Panc1 (cell line): ENCODE results near the gene SHC4. TPM values are rescaled to one million over a fixed set of nuclear protein-coding genes. Genes with fewer than 3 reads are reported as not detected.
A peak's percentile ranks its signal among the peaks of the same experiment; 100 is the strongest.

ENCODE experiments used
- ATAC-seq: fragments of 200-7000 bp; cut with Tn5 transposase; 2 replicates; pipeline ENCODE4 v1.9.1; 2020; ENCODE audit warnings: mild to moderate bottlenecking, moderate library complexity
- Bru-seq: library from RNA; stranded (reverse); fragments of 400-500 nt; gene quantifications from one replicate; lab custom pipeline; 2021; lab: Mats Ljungman, UMichigan
- BruChase-seq, 2 experiments: library from RNA; stranded (reverse); fragments of 400-500 nt; gene quantifications; one replicate each; lab custom pipeline; 2021; lab: Mats Ljungman, UMichigan
- BruUV-seq: library from RNA; stranded (reverse); fragments of 400-500 nt; replicated peaks from 2 replicates; lab custom pipeline; 2021; lab: Mats Ljungman, UMichigan
- CTCF ChIA-PET: fragments of 300-600 bp; sonication (Branson Sonifier 250); formaldehyde crosslinking; loops from one replicate; lab custom pipeline; 2022; ENCODE audit warnings: antibody characterized with exemption; lab: Charles Lee
- POLR2A ChIA-PET: fragments of 300-600 bp; sonication (Branson Sonifier 250); formaldehyde crosslinking; loops from one replicate; lab custom pipeline; 2022; ENCODE audit warnings: antibody characterized with exemption; lab: Charles Lee
- DNase-seq: peaks from one replicate; pipeline ENCODE4 v3.0.0-alpha.2; 2010; ENCODE audit warnings: low read depth, low spot score
- H3K27ac ChIP-seq: 2 replicates; pipeline ENCODE4 v1.5.1; 2011; ENCODE audit warnings: mild to moderate bottlenecking, low read length, inconsistent platforms
- H3K27me3 ChIP-seq: fragments of 200-500 bp; sonication (Bioruptor generic); 2 replicates; pipeline ENCODE4 v1.6.0; 2014; ENCODE audit warnings: low read length, inconsistent platforms; ENCODE audit not compliant: control insufficient read depth, insufficient read depth
- H3K36me3 ChIP-seq: fragments of 200-500 bp; sonication (Bioruptor generic); 2 replicates; pipeline ENCODE4 v1.5.1; 2014; ENCODE audit warnings: inconsistent platforms, mild to moderate bottlenecking, low read length, moderate library complexity; ENCODE audit not compliant: control insufficient read depth, insufficient read depth
- H3K4me1 ChIP-seq: 2 replicates; pipeline ENCODE4 v1.5.1; 2011; ENCODE audit warnings: inconsistent platforms, mild to moderate bottlenecking, low read length, moderate library complexity; ENCODE audit not compliant: control insufficient read depth, insufficient read depth
- H3K4me3 ChIP-seq, 2 experiments: 2 replicates each; pipeline ENCODE4 v1.5.1; 2011 to 2012; ENCODE audit warnings: low read depth in 2 of 2, low read length in 2 of 2, mild to moderate bottlenecking in 2 of 2, inconsistent platforms in 1 of 2, moderate library complexity in 1 of 2
- H3K9me3 ChIP-seq: fragments of 200-500 bp; sonication (Bioruptor generic); 2 replicates; pipeline ENCODE4 v1.5.1; 2014; ENCODE audit warnings: low read depth, mild to moderate bottlenecking, inconsistent platforms, low read length, moderate library complexity; ENCODE audit not compliant: control insufficient read depth, insufficient read depth
- CTCF ChIP-seq: fragments of 450-650 bp; IDR thresholded peaks from 2 replicates; pipeline ENCODE4 v1.5.1; 2017; ENCODE audit warnings: mild to moderate bottlenecking
- POLR2AphosphoS5 ChIP-seq: IDR thresholded peaks from 2 replicates; pipeline ENCODE4 v1.6.1; 2012; ENCODE audit warnings: mild to moderate bottlenecking, low read depth, low read length, moderate library complexity
- REST ChIP-seq, 2 experiments: IDR thresholded peaks; 2 replicates each; pipeline ENCODE4 v1.6.1; 2011 to 2012; ENCODE audit warnings: low read depth in 2 of 2, control low read depth in 1 of 2, low read length in 1 of 2, mild to moderate bottlenecking in 1 of 2, moderate library complexity in 1 of 2; ENCODE audit not compliant: insufficient read depth in 1 of 2
- SIN3A ChIP-seq: IDR thresholded peaks from 2 replicates; pipeline ENCODE4 v1.6.1; 2012; ENCODE audit warnings: low read depth, mild to moderate bottlenecking, low read length, moderate library complexity, borderline replicate concordance; ENCODE audit not compliant: insufficient read depth
- TCF7L2 ChIP-seq: IDR thresholded peaks from 2 replicates; pipeline ENCODE4 v1.6.1; 2011; ENCODE audit warnings: mild to moderate bottlenecking, low read depth, low read length, inconsistent platforms
- in situ Hi-C: cut with HindIII; loops from 2 replicates; pipeline ENCODE4 v1.10.0; 2016; ENCODE audit warnings: low sequenced_read_pairs, low pct_unique_long_range_greater_than_20kb
- intact Hi-C: fragments of 100-400 bp; cut with micrococcal nuclease; formaldehyde crosslinking; loops from one replicate; pipeline ENCODE4 v1.10.0; 2022; ENCODE audit not compliant: unreplicated experiment
- long read RNA-seq: library from polyadenylated mRNA; unstranded; transcript quantifications from one replicate; pipeline ENCODE4 v2.0.0, GENCODE V29; 2021; ENCODE audit not compliant: unreplicated experiment
- polyA plus RNA-seq: library from polyadenylated mRNA; unstranded; fragments of >200 nt; gene quantifications from one replicate; pipeline ENCODE4 v1.2.1, GENCODE V29; 2012; ENCODE audit warnings: missing spikeins; ENCODE audit not compliant: insufficient read length
- total RNA-seq: library from RNA; stranded (reverse); gene quantifications from one replicate; pipeline ENCODE4 v1.2.1, GENCODE V29; 2021; ENCODE audit not compliant: unreplicated experiment

SHC4 gene, protein sequence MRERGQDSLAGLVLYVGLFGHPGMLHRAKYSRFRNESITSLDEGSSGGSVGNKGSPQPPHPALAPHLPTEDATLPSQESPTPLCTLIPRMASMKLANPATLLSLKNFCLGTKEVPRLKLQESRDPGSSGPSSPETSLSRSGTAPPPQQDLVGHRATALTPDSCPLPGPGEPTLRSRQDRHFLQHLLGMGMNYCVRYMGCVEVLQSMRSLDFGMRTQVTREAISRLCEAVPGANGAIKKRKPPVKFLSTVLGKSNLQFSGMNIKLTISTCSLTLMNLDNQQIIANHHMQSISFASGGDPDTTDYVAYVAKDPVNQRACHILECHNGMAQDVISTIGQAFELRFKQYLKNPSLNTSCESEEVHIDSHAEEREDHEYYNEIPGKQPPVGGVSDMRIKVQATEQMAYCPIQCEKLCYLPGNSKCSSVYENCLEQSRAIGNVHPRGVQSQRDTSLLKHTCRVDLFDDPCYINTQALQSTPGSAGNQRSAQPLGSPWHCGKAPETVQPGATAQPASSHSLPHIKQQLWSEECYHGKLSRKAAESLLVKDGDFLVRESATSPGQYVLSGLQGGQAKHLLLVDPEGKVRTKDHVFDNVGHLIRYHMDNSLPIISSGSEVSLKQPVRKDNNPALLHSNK
- total RNA-seq (0.10 TPM), Bru-seq, nascent RNA (percentile 12 among the genes with signal in this experiment), BruChase-seq, experiment 1, labeled RNA remaining after a 2-hour chase (percentile 11 among the genes with signal in this experiment), BruChase-seq, experiment 2, labeled RNA remaining after a 6-hour chase (percentile 8 among the genes with signal in this experiment)
- not detected for polyA plus RNA-seq
- long read RNA-seq: 0 reads

DNA sequence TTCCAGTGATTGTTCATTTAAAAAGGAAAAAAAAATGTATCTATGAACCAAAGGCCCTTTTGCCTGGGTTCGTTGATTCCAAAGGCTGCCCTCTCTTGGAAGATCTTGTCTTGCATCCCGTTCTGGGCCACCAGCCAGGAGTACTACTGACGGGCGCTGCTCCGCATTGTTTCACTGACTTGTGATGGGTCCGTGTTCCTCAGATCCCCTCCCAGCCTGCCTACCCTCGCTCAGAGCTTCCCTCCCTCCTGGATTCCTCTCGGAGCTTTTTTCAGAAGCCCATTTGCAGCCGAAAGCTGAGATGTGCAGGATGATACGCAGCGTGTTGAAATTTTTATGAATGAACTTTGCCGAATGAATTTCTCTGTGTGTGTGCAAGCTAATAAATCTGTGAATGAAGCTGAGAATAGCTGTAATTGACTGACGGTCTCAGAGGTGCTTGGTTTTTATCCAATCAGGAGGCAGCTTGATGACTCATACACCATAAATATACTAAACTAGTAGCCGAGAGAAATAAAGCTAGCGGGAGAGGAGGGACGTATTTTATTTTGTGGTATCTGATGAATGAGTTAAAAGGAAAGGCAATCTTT, at the start of gene SHC4:
SHC4 (minus strand) TSS at position 396 of the 590 bp plus-strand sequence. CDS start 904 bp downstream, outside the sequence.
- Histone ChIP-seq H3K4me3 (peak within 1 kb of the TSS; percentile 35 to 44), H3K4me1 (peaks cover 6% of the 10 kb centered on the region), H3K27me3 (peaks cover 20% of the 10 kb centered on the region), H3K36me3 (no peaks in the 10 kb centered on the region), H3K9me3 (no peaks in the 10 kb centered on the region), H3K27ac (no peak within 1 kb of the TSS)
- ChIA-PET CTCF (interaction anchor here (1.5 to 3.1 kb wide), 2 partner anchors 12 to 101 kb away, joined by 4 to 12 read pairs; no protein-coding TSS in a partner anchor), POLR2A (no interaction called here)
- intact Hi-C loops: no loop called here
- DNase-seq (no peak), ATAC-seq (peak; percentile 52)
- in situ Hi-C loops: no loop called here
- no peak for TF ChIP-seq SIN3A
- peak; percentile 17; the same call in 1 of the 2 replicates for TF ChIP-seq CTCF
- no TSS peak for BruUV-seq

- BruUV-seq: no TSS peak
- ATAC-seq (no peak), DNase-seq (no peak)
- Histone ChIP-seq H3K27me3 (no peaks in the 10 kb centered on the region), H3K9me3 (no peaks in the 10 kb centered on the region), H3K4me3 (no peak overlapping the region), H3K27ac (no peak overlapping the region), H3K4me1 (no peaks in the 10 kb centered on the region), H3K36me3 (peaks cover 22% of the 10 kb centered on the region)
- intact Hi-C loops: no loop called here
- in situ Hi-C loops: no loop called here
- TF ChIP-seq POLR2AphosphoS5 (no peak), TCF7L2 (no peak), CTCF (no peak), REST (IDR thresholded peaks at IDR 0.05; ENCODE audit: insufficient read depth in 1 of 2, low read depth in 2 of 2, low read length in 1 of 2) (no peak), SIN3A (no peak)
- CTCF ChIA-PET: no interaction called here
- POLR2A ChIA-PET: no interaction called here
Measured at GRCh38 chr15:48999314-48999713, 35.6 kb upstream of the SHC4 start.
